ENCODE measurements around the gene PJA1.

The PJA1 gene

GRCh38 chrX:69185141-69185540 is 19.9 kb upstream of the PJA1 start:
- TF ChIP-seq, protein P1, sequence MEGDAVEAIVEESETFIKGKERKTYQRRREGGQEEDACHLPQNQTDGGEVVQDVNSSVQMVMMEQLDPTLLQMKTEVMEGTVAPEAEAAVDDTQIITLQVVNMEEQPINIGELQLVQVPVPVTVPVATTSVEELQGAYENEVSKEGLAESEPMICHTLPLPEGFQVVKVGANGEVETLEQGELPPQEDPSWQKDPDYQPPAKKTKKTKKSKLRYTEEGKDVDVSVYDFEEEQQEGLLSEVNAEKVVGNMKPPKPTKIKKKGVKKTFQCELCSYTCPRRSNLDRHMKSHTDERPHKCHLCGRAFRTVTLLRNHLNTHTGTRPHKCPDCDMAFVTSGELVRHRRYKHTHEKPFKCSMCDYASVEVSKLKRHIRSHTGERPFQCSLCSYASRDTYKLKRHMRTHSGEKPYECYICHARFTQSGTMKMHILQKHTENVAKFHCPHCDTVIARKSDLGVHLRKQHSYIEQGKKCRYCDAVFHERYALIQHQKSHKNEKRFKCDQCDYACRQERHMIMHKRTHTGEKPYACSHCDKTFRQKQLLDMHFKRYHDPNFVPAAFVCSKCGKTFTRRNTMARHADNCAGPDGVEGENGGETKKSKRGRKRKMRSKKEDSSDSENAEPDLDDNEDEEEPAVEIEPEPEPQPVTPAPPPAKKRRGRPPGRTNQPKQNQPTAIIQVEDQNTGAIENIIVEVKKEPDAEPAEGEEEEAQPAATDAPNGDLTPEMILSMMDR (IDR thresholded peaks at IDR 0.05; ENCODE audit: borderline replicate concordance, insufficient read depth, low read depth, low read length): no peak
- no peak overlapping the region for H3K4me3 ChIP-seq (ENCODE audit: low read depth, low read length)

DNA sequence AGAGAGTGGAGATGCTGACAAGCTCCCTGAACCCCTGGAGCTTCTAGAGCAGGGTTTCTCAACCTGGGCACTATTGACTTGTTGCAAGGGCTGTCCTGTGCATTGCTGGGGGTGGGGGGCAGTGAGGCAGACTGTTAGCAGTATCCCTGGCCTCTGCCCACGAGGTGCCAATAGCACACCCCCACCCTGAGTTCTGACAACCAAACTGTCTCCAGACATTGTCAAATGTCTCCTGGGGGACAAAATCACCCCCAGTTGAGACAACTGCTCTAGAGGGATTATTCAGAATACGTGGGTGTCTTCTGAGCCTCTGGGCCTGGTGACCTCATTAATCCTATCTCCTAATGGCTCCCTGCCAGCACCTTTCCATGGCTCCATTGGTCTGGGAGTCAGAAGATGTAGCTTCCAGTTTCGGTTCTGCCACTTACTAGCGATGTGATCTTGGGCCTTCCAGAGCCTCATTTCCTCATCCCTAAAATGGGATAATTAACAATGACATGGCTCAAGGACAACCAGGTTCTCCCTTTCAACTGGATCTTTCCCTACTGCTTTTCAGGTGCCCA is 17.6 kb upstream of the PJA1 start:
- TF ChIP-seq, protein P1 (IDR thresholded peaks at IDR 0.05; ENCODE audit: borderline replicate concordance, insufficient read depth, low read depth, low read length): no peak
- no peak overlapping the region for H3K4me3 ChIP-seq (ENCODE audit: low read depth, low read length)

DNA sequence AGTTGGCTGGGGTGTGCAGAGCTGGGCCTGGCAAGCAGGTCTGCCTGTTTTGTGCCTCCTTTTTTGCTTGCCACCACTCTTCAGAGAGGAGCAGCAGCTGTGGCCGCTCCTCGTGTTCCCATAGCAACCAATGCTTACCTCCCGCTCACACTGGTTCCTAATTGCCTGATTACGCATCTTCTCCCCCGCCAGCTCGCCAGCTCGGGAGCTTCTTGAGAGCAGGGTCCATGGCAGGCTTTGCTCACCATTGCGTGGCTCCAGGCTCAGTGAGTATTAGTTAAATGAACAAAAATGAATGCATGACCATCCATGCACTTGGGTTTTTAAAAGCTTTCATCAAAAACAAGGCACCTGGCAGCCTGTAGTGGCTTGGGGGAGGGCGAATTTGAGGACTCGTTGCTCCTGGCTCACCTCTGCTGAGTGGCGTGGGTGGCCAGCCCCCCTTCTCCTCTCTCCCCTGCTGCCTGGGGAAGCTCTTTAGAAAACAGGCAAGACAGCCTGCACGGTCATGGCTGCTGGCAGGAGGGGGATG is 14.2 kb upstream of the PJA1 start:
- H3K4me3 ChIP-seq (ENCODE audit: low read depth, low read length): no peak overlapping the region
- TF ChIP-seq, protein P1 (IDR thresholded peaks at IDR 0.05; ENCODE audit: borderline replicate concordance, insufficient read depth, low read depth, low read length): no peak

DNA sequence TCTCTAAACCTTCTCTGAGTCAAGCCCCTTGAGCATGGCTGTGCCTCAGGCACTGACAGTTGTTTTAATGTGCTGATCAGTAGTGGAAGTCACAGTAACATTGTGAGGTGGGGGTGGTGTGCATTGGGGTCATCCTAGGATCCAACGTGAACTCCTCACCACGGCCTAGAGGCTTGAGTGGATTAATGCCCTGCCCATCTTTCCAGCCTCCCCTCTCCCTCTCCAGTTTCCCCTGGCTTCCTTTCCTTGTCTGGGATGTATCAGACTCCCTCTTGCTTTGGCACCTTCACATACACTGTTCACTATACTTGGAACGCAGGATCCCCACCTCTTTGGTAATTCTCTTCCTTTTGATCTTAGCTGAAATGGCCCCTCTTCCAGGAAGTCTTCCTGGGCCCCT is 13.3 kb upstream of the PJA1 start:
- TF ChIP-seq, protein P1 (IDR thresholded peaks at IDR 0.05; ENCODE audit: borderline replicate concordance, insufficient read depth, low read depth, low read length): no peak

GRCh38 chrX:69177511-69178162 is 12.4 kb upstream of the PJA1 start:
- no peak overlapping the region for H3K4me3 ChIP-seq (ENCODE audit: low read depth, low read length)
- TF ChIP-seq, protein P1 (IDR thresholded peaks at IDR 0.05; ENCODE audit: borderline replicate concordance, insufficient read depth, low read depth, low read length): no peak

More for the DNA sequence above, 13.3 kb upstream of the PJA1 start:
- no peak overlapping the region for H3K4me3 ChIP-seq (ENCODE audit: low read depth, low read length)

DNA sequence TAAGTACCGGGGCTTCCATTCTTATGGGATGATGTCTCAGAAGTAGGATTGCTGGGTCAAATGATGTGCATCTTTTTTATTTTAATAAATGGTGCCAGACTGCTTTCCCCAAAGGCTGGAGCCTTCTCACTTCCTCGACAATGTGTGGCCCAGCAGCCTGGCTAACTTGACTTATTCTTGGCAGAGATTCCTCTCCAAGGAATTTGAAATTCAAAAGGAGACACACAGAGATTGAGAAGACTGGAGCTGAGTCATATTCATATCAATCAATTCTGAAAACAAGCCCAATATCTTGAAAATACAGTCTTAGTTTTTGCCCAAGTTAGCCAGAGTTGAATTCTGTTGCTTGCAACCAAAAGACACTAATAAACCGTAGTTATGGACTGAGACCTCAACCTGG is 10.8 kb upstream of the PJA1 start:
- TF ChIP-seq, protein P1 (IDR thresholded peaks at IDR 0.05; ENCODE audit: borderline replicate concordance, insufficient read depth, low read depth, low read length): no peak

GRCh38 chrX:69173906-69174305 is 8.7 kb upstream of the PJA1 start:
- H3K4me3 ChIP-seq (ENCODE audit: low read depth, low read length): no peak overlapping the region
- TF ChIP-seq, protein P1 (IDR thresholded peaks at IDR 0.05; ENCODE audit: borderline replicate concordance, insufficient read depth, low read depth, low read length): no peak

More for the DNA sequence above, 10.8 kb upstream of the PJA1 start:
- H3K4me3 ChIP-seq (ENCODE audit: low read depth, low read length): no peak overlapping the region
